Activated gamma-delta T cell (primary cell): ENCODE measurements around the gene CDK1.

Experiments
- DNase-seq: peaks from one replicate; lab custom pipeline; 2025; lab: John Stamatoyannopoulos, UW
- total RNA-seq, 2 donors: gene quantifications; one replicate each; lab custom pipeline; 2026; lab: John Stamatoyannopoulos, UW

Gene CDK1
- total RNA-seq = 1.7 to 4.0 reads per million in 2 donors

- DNase-seq = peak; percentile 61
Measured at GRCh38 chr10:60778214-60778970, at the start of gene CDK1. TSS of gene CDK1 (plus strand) at chr10:60778478. CDS start at chr10:60780166, 1,688 bp downstream.

- DNase-seq = no peak
Measured at GRCh38 chr10:60729106-60729505, 49.2 kb upstream of the CDK1 start.

GRCh38 chr10:60731134-60731885 is 47.0 kb upstream of the CDK1 start:
- DNase-seq = no peak

GRCh38 chr10:60732198-60732806 is 46.0 kb upstream of the CDK1 start:
- no peak for DNase-seq

GRCh38 chr10:60732807-60733516 is 45.3 kb upstream of the CDK1 start:
- peak; percentile 40 for DNase-seq

GRCh38 chr10:60733517-60733822 is 44.8 kb upstream of the CDK1 start:
- no peak for DNase-seq

GRCh38 chr10:60733826-60734225 is 44.5 kb upstream of the CDK1 start:
- no peak for DNase-seq

GRCh38 chr10:60734226-60734625 is 44.1 kb upstream of the CDK1 start:
- DNase-seq = no peak

GRCh38 chr10:60735244-60735643 is 43.0 kb upstream of the CDK1 start:
- no peak for DNase-seq

- no peak for DNase-seq
Measured at GRCh38 chr10:60737242-60737641, 41.0 kb upstream of the CDK1 start.

- DNase-seq = no peak
Measured at GRCh38 chr10:60739558-60739957, 38.7 kb upstream of the CDK1 start.

- no peak for DNase-seq
Measured at GRCh38 chr10:60742512-60742911, 35.8 kb upstream of the CDK1 start.

GRCh38 chr10:60747817-60748469 is 30.3 kb upstream of the CDK1 start:
- DNase-seq = no peak

- no peak for DNase-seq
Measured at GRCh38 chr10:60753152-60753551, 25.1 kb upstream of the CDK1 start.

GRCh38 chr10:60753817-60754216 is 24.5 kb upstream of the CDK1 start:
- DNase-seq = no peak

GRCh38 chr10:60757420-60757895 is 20.8 kb upstream of the CDK1 start:
- DNase-seq = no peak

GRCh38 chr10:60759181-60759580 is 19.1 kb upstream of the CDK1 start:
- DNase-seq = no peak

- DNase-seq = no peak
Measured at GRCh38 chr10:60760711-60761210, 17.5 kb upstream of the CDK1 start.

GRCh38 chr10:60762554-60762953 is 15.7 kb upstream of the CDK1 start:
- no peak for DNase-seq

GRCh38 chr10:60767424-60767823 is 10.9 kb upstream of the CDK1 start:
- DNase-seq = no peak

GRCh38 chr10:60769406-60769805 is 8.9 kb upstream of the CDK1 start:
- no peak for DNase-seq
